Stimulated activated CD8-positive, alpha-beta memory T cell treated with anti-CD3 and anti-CD28 coated beads, Interleukin-2, amount 100 ng/mL, for 48 hours (primary cell): ENCODE data around the gene GRB10.

ENCODE experiments used
- DNase-seq, 2 donors: peaks; one replicate each; pipeline ENCODE4 v3.0.0-alpha.2; 2020; ENCODE audit warnings: low read depth in 2 of 2

The GRB10 gene

DNA sequence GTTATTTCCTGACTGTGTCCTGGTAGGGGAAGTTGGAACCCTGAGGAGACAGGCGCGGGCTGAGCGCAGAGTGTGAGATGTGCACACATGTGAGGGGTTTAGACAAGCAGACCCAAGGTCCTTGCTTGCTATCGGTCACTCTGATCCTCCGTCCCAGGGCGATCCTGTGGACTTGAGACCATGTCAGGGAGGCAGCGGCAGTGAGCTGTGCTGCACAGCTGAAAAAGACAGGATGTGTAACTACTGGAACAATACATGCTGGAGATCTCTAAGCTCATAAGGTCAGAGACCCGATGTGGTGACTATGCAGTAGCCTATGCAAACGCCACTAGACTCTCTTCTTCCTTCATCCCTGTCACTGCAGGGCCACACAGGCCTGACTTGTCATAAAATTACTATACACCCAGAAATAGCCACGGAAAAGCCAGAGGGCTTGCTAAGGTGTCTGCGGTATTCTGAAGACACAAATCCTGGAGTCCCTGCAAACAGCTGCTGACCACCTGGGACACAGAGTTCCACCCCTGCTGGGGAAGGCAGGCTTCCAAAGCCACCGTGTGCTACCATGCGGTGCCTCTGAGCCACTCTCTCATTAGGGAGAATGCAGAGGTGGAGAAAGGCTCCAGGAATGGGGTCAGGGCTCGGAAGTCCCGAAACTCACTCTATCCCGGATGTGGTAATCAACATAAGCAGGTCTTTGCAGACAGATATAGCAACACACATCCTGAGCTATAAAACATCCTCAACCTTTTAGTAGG is 126.4 kb downstream of the GRB10 start:
- DNase-seq, result no peak

DNA sequence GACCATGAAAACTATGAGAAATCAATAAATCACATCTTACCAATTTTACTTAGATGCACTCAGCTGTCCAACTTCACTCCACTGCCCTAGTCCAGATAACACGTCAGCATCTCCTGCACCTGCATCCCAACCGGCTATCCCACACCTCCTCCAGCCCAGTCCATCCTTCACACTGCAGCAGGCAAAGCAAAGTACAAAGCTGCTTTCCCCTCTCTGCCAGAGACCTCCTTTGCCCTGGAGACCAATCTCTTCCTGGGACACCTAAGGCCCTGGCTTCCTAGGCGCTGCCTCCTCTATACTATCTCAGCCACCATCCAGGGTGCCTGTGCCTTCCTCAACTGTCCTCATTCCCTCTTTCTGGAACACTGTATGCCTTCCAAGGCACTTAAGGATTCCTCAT is 127.2 kb downstream of the GRB10 start:
- DNase-seq, result no peak

DNA sequence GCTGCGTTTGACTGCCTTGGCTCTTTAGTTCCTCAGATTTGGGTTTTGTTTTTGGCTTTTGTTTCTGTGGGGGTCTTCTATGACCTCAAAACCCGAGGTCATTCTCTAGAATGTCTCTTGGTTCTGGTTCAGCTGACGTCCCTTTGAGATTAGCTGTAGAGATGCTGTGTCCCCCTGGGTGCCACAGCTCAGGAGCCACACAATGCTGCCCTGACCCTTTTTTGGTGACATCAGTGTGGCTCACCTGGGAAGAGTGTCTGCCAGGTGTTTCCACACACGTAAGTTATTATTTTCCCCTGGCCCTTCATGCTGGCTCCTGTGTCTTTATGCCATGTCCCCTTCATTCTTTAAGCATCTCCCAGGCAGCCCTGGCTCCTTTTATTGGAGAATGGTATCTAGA is 127.7 kb downstream of the GRB10 start:
- DNase-seq, result no peak

DNA sequence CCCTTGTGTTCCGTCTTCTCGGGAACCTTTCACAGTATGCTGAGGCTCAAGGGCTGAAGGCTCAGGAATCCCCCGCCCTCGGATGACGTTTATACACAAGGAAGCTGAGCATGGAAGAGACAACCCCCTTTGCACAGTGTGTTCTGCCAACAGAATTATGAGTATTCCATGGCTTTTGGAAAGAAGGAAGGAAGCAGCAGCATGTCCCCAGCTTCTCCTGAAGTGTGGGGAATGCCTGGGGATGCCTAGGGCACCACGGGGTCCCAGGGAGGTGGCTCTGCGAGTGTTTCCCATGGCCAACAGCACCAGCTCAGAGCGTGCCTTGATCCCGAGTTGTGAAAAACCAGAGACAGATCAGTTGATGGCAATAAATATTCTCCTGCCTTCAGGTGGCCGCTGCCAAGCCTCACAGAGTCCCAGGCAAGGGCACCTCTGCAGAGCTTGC is 128.7 kb downstream of the GRB10 start:
- DNase-seq, result no peak

DNA sequence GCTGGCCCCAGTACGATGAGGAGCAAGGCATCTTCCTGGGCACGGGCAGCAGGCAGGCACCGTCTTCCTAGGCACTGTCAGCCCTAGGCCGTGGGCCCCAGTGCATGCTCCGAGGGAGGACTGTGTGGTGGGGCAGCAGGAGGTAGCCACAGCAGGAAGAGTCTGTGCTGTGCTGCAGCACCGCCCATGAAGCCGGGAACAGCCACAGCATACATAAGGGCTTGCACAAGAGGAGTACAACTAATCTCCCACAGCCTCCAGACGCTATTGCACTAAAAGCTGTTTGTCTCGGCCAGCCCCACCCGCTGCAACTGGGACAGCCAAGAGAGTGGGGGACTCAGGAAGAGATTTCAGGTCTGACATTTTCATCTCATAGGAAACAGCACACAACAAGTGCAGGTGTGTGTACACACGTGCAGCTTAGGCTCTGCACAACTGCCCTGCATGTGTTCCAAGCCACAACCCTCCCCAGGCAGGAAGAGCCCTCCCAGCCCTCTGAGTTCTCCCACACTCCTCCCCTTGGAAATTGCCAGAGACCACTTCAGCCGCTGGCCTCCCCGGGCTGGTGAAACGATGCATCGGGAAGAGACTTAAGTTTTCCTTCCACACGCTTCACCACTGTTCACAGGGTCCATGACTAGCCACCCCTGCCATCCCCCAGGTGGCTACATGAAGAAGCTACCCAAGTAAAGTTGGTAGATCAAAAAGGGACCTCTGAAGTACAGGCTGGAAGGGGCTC is 129.4 kb downstream of the GRB10 start:
- DNase-seq, result no peak

DNA sequence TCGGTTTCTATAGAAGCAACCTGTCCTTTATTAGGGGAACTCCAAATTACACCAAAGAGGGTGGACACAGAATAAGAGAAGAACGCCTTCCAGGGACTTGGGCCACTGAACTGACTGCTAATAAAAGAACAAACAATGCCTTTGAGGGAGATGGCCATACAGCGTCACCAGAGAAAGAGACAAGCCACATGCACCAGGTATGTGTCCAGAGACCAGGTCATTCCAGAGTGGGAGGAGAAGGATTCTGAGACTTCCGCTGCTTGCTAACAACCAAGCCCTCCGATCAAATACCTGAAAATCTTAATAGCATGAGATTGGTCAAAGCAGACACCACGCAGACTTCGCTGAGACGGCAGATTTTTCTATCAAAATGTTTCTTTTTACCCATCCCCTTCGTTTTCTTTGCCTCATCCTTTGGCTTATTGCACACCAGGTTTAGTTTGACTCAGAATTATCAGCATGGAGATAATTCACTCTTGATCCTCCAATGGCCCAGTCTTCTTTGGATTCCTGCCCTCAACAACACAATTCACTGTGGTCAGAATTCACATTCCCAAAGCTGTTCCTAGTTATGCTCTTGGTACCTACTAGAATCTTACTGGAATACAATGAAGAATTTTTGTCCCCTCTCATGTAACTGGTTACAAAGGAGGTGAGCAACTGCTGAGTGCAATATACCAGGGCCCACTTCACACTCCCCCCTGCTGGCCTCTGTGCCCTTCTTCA is 130.1 kb downstream of the GRB10 start:
- DNase-seq, result no peak

DNA sequence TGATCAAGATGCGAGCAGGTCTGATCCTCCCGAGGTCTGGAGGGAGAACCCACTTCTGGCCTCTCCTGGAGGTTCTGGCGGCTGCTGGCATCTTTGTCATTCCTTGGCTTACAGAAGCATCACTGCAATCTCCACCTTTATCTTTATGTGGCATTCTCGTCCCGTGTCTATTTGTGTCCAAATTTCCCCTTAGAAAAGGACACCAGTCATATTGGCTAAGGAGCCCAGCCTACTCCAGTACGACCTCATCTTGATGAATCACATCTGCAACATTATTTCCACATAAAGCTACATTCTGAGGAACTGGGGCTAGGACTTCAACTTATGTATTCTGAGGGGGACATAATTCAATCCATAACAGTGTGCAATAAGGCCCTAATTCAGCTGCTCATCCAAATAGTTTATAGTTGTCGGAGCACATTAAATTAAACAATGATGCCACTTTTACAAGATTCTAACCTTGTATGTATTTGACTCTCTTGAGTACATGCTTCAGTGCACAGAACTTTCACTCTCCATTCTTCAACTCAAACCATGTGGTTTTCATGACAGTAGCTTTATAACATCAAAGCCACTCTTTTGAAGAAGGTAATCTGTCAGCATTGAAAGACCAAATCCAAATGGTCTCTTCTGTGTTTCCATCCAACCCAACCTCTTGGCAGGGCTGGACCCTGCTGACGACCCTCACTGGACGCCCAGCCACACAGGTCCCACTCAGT is 131.3 kb downstream of the GRB10 start:
- DNase-seq, result no peak

DNA sequence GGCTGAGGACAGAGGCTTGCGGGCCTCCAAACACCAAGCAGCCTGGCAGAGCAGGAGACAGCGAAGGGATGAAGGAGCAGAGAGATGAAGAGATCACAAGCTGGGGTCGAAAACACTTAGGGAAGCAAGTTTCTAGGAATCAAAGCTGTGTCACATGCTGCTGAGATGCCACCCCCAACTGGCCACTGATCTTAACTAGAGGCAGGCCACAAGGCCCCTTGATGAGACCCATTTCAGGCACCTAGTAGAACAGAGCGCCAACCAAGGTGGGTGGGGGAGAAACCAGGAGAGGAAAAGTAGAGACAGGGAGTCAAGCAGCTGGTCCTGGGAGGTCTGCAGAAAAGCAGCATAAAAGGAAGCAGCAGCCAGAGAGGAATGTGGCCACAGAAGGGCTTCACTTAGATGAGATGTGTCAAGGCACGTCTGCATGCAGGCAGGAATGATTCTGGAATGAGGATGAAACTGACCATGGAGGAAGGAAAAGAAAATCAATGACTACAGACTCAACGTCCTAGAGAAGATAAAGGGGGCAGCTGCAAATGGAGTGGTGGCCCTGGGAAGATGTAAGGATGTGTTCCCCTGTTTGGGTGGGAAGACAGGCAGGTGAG is 132.5 kb downstream of the GRB10 start:
- no peak for DNase-seq

DNA sequence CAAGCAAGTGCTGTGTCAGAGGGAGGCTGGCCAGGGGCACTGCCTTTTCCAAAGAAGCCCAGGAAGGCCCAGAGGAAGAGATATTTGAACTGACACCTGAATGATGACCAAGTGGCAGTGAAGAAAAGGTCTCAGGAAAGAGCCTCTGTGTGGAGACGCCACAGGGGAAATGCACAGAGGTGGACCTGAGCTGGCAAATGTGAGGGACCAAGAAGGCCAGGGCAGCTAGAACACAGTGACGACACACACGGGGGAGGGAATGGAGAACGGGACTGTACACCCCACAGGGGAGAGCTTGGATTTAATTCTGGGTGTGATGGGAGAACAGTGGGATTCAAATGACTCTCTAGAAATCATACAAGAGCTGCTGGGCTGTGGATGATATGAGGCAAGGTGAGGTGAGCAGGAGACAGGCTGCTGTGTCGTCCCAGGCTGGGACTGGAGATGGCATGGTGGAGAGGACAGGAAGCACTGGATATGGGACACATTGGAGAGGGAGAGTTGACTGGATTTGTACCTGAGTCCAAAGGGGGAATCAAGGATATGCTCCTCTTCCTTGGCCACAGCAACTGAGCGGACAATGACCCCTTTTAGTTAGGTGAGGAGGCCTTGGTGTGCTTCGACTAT is 133.3 kb downstream of the GRB10 start:
- no peak for DNase-seq

DNA sequence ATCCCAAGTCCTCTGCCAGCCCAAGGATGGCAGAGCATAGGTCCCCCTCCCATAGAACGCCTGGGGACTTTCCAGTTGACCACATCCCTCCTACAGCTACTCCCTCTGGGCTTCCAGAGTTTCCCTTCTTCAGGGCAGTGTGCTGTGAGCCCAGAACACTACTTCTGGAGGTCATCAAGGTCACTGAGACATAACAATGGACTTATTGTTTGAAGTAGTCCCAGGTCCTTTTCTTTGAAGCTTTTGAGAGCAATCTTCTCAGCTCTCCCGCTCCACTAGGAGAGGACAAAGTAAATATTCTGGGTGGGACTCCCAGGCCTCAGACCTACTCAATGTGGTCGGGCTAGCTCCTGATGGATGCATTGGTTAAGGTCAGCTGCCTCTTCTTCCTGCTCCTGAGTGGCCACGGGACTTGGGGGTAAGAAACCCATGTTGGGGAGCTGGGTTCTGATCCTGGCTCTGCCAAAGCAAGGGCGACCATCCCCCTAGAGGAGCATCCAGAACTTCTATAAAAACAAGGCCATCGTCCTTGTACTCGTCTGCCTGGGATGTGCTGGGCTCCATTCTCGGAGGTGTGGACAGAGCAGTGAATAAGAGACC is 134.0 kb downstream of the GRB10 start:
- no peak for DNase-seq

DNA sequence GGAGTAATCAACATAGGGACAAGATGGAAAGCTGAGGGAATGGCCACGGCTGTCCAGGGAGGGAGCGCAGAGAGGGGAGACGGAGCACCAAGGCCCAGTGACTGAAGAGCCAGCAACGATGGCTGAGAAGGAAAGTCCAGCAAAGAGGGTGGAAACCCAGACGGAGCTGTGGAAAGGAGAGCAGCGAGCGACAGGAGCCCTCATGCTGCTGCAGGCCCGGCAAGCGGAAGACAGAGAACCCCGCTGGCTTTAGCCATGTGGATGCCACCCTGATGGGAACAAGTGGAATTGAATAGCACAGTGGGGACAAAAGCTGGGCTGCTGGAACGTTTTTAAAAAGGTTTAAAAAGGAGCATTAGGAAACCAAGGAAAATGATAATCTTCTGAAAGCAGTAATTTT is 134.6 kb downstream of the GRB10 start:
- DNase-seq, result no peak

DNA sequence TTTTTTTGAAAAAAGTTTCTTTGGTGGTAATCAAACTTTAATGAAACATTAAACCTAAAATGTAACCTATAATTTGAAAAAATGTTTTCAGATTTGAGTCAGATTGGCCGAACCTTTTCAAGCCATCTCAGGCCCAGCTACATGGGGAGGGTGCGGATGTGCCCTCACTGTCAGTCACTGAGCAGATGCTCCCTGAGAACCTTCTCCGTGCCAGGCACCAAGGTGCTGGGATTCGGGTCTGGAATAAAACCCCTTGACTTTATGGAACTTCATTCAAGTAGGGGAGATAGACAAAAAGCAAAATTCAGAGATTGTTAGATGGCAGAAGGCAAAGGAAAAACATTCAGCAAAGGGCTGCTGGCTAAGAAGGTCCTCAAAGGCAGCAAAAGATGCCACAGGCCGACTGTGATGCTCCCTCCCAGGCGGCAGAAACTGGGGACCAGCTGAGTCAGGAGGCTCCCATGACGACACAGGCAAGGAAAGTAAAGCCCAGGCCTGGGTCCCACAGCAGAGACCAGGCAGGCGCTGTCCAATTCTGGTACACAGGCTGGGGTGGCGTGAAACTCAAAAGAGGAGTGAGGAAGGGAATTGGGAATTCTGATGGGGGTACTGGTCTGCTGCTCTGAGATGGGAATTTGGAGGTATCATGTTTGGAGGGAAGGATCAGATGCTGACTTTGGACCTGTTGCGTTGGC is 135.3 kb downstream of the GRB10 start:
- no peak for DNase-seq

DNA sequence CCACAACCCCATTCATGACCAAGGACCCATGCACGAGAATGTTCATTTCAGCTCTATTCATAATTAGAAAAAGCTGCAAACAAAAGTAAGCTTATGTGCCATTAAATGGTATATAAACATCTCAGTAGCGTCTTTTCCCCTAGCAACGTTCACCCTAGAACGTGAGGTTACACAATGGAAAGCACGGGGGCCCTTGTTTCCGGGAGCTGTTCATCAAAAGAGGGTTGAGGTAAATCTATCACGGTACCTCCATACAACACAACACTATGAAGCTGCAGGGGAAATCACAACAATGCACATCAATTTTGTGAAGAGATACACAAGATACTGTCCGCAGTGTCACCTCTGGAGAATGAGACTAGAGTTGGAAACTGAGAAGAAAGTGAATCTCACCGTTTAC is 136.6 kb downstream of the GRB10 start:
- DNase-seq, result no peak

DNA sequence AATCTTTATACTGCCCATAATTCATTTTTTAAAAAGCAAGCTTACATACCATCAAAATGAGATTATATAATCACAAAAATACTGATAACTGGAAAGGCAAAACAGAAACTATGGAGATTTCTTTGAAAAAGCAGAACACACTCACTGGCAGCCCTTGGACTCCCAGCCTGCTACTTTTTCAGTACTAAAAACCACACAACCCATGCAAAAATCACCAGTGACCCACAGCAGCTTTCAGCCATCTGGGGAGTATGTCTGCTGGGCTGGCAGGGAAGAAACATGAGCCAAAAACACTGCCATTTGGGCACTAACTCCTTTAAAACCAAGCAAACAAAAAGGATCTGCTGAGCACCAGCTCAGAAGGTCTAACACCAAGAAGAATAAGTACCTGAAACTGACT is 137.5 kb downstream of the GRB10 start:
- no peak for DNase-seq

DNA sequence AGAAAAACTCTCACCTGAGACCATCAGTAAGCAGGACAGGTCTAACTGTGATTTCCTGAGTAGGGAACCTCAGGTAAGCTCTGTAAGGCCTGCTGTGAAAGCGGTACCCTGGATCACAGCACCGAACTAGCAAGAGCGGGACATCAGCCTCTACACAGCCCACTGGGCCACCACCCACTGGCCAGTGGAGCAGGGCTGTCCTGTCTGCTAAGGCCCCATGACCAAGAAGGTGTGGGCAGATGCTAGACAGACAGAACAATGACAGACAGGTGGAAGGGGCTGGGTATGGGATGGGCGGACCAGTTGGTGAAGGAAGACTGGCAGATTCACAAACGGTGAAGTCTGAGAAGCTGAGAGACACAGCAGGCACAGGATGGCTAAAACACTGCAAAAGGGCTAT is 138.1 kb downstream of the GRB10 start:
- DNase-seq, result no peak

DNA sequence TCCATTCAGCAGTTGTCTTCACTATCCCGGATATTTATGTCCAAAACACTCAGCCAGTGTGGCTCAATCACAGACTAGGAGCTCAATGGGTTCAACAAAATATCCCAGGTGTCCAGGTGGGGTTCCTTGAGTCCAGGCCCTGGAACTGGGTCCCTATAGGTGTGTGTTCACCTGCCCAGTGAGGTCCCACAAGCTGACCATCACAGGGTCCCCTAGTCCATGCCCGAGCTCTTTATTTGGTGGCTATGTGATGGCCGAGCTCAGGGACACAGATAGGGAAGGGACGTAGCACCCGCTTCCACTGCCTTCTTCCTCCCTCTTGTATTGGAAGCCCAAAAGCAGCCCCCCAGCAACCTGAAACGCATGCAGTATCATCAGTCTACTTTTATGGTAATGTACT is 138.6 kb downstream of the GRB10 start:
- no peak for DNase-seq

DNA sequence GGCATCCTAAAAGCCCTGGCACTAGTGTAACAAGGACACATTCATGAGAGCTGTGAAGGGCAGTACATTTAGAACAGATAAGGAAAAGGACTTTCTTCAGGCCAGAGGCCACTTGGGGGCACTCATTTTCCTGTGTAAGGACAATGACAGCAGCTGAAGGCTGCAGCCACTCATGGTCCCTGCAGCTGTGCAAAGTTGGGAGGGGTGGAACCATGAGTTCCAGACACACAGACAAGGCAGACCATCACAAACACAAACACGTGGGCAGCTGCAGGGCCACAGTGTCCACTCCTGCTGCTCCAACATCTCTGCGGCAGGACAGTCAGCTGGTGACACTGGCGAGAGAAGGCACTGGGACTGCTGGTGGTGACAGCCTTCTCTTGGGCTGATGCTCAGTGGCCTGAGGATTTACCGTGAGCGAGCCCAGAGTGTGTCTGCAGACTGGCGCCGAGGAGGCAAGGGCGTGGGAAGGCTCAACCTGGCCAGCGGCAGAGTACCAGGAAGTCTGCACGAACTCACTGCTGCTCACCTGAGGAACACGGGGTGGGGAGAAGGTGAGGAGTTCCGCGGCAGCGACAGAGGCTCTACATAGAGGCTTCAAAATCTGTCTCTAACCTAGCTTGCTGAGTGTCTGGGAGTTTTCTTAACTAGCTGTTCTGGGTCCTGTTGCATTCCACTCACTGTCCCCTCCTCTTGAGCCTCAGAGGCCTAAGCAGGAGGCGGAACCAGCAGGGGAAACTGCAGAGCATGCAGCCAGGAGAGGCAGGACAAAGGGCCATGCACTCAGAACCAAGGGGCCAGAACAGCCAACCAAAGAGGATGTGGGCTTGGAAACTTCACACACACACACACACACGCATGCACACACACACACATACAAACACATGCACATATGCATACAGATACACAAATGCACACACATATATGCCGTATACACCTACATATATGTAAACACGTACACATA is 141.0 kb downstream of the GRB10 start:
- no peak for DNase-seq

DNA sequence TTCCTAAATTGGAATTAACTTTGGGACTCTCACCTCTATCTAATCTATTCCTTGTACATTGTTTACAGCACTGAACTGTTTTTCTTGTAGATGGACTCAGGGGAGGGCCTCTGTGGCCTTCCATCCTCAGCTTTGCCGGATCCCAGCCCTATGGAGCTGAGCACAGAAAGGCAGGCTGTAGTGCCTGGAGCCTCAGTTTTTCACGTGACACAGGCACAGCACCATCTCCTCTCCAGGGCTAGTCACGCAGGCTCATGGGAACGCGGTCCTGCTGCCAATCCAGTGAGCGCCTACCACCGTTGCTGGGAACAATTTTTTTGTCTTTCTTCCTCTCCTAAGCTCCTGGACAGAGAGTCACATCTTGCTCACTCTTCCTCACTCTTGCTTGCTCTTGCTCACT is 141.9 kb downstream of the GRB10 start:
- no peak for DNase-seq

DNA sequence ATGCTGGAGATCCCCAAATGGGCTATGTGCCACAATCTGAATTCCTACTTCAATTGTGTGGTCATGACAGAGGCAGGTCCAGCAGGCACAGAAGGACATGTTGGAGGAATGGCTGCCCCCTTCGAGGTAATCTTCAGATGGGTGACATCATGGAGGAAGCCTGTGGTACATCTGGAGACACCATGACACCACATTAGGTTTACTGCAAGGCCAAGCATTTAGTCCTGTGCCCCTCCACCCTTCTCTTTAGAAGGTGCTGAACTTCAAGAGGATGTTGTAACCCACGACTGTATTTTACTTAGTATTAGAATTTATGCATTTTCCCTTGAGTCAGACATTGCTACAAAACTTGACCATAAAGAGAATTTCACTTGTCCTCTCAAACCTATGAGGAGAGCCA is 142.4 kb downstream of the GRB10 start:
- DNase-seq, result no peak
